Measurements from ENCODE around the gene KSR1. TPM values are rescaled to one million over a fixed set of nuclear protein-coding genes. Genes with fewer than 3 reads are reported as not detected.

KSR1 gene
- total and polyA plus RNA-seq, 2 of the 4 experiments (the other 2 are of a cell fraction), result 12.5 to 21.9 TPM

- TF ChIP-seq ELK1 (IDR thresholded peaks at IDR 0.05; ENCODE audit: borderline replicate concordance, low read depth, low read length), result no peak
These were observed 50.3 kb downstream of the KSR1 start (continued) for GRCh38 chr17:27506348-27507218.
